ENCODE measurements around the gene DSC3. TPM values are rescaled to one million over a fixed set of nuclear protein-coding genes. Genes with fewer than 3 reads are reported as not detected.

DSC3 gene
- total RNA-seq, 1 donor, result under 0.01 TPM

- no peak overlapping the region for H2AFZ ChIP-seq (ENCODE audit: low read length)
- TF ChIP-seq CTCF (IDR thresholded peaks at IDR 0.05; ENCODE audit: extremely low read depth, low read depth, low read length), result no peak
- DNase-seq (ENCODE audit: insufficient read length, low spot score, missing footprints), result no peak
- no peaks in the 10 kb centered on the region for H3K9me3 ChIP-seq (ENCODE audit: low read depth, low read length)
- no peaks in the 10 kb centered on the region for H3K4me1 ChIP-seq (ENCODE audit: insufficient read depth, low read length)
- no peaks in the 10 kb centered on the region for H3K36me3 ChIP-seq (ENCODE audit: insufficient read depth, low read length)
- H3K4me3 ChIP-seq (ENCODE audit: insufficient read depth, low read length), result no peak overlapping the region
- H4K20me1 ChIP-seq (ENCODE audit: insufficient read depth, low read length), result no peaks in the 10 kb centered on the region
- H3K4me2 ChIP-seq (ENCODE audit: insufficient read depth, low read length), result no peak overlapping the region
- H3K27ac ChIP-seq (ENCODE audit: low read depth, low read length), result no peak overlapping the region
- no peaks in the 10 kb centered on the region for H3K79me2 ChIP-seq (ENCODE audit: insufficient read depth, low read length)
- H3K27me3 ChIP-seq (ENCODE audit: insufficient read depth, low read length), result no peaks in the 10 kb centered on the region
Measured at GRCh38 chr18:31010601-31011000, 31.9 kb downstream of the DSC3 start.

GRCh38 chr18:30999887-31000628 is 42.5 kb downstream of the DSC3 start:
- H3K27ac ChIP-seq (ENCODE audit: low read depth, low read length), result no peak overlapping the region
- no peaks in the 10 kb centered on the region for H3K79me2 ChIP-seq (ENCODE audit: insufficient read depth, low read length)
- H3K4me1 ChIP-seq (ENCODE audit: insufficient read depth, low read length), result no peaks in the 10 kb centered on the region
- no peaks in the 10 kb centered on the region for H3K27me3 ChIP-seq (ENCODE audit: insufficient read depth, low read length)
- no peak overlapping the region for H3K4me2 ChIP-seq (ENCODE audit: insufficient read depth, low read length)
- TF ChIP-seq CTCF (IDR thresholded peaks at IDR 0.05; ENCODE audit: extremely low read depth, low read depth, low read length), result no peak
- no peaks in the 10 kb centered on the region for H3K9me3 ChIP-seq (ENCODE audit: low read depth, low read length)
- no peak overlapping the region for H3K4me3 ChIP-seq (ENCODE audit: insufficient read depth, low read length)
- H2AFZ ChIP-seq (ENCODE audit: low read length), result no peak overlapping the region
- no peaks in the 10 kb centered on the region for H3K36me3 ChIP-seq (ENCODE audit: insufficient read depth, low read length)
- DNase-seq (ENCODE audit: insufficient read length, low spot score, missing footprints), result no peak
- H4K20me1 ChIP-seq (ENCODE audit: insufficient read depth, low read length), result no peaks in the 10 kb centered on the region

- no peak for TF ChIP-seq CTCF (IDR thresholded peaks at IDR 0.05; ENCODE audit: extremely low read depth, low read depth, low read length)
- H2AFZ ChIP-seq (ENCODE audit: low read length), result no peak overlapping the region
- no peaks in the 10 kb centered on the region for H3K79me2 ChIP-seq (ENCODE audit: insufficient read depth, low read length)
- no peaks in the 10 kb centered on the region for H3K36me3 ChIP-seq (ENCODE audit: insufficient read depth, low read length)
- H3K4me2 ChIP-seq (ENCODE audit: insufficient read depth, low read length), result no peak overlapping the region
- H3K4me1 ChIP-seq (ENCODE audit: insufficient read depth, low read length), result no peaks in the 10 kb centered on the region
- H4K20me1 ChIP-seq (ENCODE audit: insufficient read depth, low read length), result no peaks in the 10 kb centered on the region
- H3K9me3 ChIP-seq (ENCODE audit: low read depth, low read length), result no peaks in the 10 kb centered on the region
- DNase-seq (ENCODE audit: insufficient read length, low spot score, missing footprints), result no peak
- no peaks in the 10 kb centered on the region for H3K27me3 ChIP-seq (ENCODE audit: insufficient read depth, low read length)
- H3K27ac ChIP-seq (ENCODE audit: low read depth, low read length), result no peak overlapping the region
- no peak overlapping the region for H3K4me3 ChIP-seq (ENCODE audit: insufficient read depth, low read length)
Measured at GRCh38 chr18:30999186-30999585, 43.4 kb downstream of the DSC3 start.

- H2AFZ ChIP-seq (ENCODE audit: low read length), result no peak overlapping the region
- no peak overlapping the region for H3K4me3 ChIP-seq (ENCODE audit: insufficient read depth, low read length)
- no peaks in the 10 kb centered on the region for H3K36me3 ChIP-seq (ENCODE audit: insufficient read depth, low read length)
- H3K9me3 ChIP-seq (ENCODE audit: low read depth, low read length), result no peaks in the 10 kb centered on the region
- H3K79me2 ChIP-seq (ENCODE audit: insufficient read depth, low read length), result no peaks in the 10 kb centered on the region
- H4K20me1 ChIP-seq (ENCODE audit: insufficient read depth, low read length), result no peaks in the 10 kb centered on the region
- H3K4me1 ChIP-seq (ENCODE audit: insufficient read depth, low read length), result no peaks in the 10 kb centered on the region
- no peak overlapping the region for H3K4me2 ChIP-seq (ENCODE audit: insufficient read depth, low read length)
- DNase-seq (ENCODE audit: insufficient read length, low spot score, missing footprints), result no peak
- no peaks in the 10 kb centered on the region for H3K27me3 ChIP-seq (ENCODE audit: insufficient read depth, low read length)
- H3K27ac ChIP-seq (ENCODE audit: low read depth, low read length), result no peak overlapping the region
- no peak for TF ChIP-seq CTCF (IDR thresholded peaks at IDR 0.05; ENCODE audit: extremely low read depth, low read depth, low read length)
Measured at GRCh38 chr18:30997223-30997622, 45.3 kb downstream of the DSC3 start.

All from osteoblast (primary cell).